Measurements from ENCODE around the gene PKD2.

DNA sequence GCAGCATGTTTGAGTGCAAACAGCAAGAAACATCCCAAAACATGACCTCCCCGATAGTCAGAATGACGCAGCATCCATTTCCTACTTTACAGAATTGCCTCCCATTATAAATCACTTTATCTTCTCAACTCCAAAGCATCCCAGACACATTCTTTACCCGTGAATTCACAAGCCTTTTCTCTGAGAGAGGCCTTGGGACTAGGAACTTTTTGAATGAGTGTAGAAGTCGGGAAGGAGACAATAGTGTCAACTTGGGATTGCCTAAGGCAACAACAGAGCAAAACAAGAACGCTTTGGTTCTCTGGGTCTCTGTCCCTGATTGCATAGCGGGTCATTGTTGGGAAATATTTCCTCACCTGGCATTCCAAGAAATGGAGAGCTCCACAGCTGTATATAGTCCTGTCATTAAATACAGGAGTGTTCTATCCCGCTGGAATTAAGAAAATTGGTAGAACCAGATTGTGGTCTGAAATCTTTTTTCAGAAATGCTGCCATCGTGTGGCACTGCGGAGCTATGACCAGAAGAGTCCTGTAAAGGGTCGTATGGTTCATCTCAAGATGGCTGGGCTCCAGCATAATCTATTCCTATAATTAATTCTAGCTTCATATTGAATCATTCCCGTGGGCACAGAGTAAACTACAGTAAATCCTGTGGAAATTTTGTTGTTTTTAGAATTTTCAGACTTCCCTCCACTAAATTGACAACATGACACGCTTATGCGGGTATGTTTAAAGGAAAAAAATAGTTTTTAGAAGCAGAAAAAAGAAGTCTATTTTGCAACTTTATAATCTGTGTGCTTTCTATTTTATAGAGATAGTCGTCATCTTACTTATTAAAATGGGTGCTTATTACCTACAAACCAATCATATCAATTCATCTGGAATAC, 33.9 kb upstream of the PKD2 start:
- TF ChIP-seq, protein P1, sequence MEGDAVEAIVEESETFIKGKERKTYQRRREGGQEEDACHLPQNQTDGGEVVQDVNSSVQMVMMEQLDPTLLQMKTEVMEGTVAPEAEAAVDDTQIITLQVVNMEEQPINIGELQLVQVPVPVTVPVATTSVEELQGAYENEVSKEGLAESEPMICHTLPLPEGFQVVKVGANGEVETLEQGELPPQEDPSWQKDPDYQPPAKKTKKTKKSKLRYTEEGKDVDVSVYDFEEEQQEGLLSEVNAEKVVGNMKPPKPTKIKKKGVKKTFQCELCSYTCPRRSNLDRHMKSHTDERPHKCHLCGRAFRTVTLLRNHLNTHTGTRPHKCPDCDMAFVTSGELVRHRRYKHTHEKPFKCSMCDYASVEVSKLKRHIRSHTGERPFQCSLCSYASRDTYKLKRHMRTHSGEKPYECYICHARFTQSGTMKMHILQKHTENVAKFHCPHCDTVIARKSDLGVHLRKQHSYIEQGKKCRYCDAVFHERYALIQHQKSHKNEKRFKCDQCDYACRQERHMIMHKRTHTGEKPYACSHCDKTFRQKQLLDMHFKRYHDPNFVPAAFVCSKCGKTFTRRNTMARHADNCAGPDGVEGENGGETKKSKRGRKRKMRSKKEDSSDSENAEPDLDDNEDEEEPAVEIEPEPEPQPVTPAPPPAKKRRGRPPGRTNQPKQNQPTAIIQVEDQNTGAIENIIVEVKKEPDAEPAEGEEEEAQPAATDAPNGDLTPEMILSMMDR (IDR thresholded peaks at IDR 0.05; ENCODE audit: poor library complexity): peak; percentile 86
- TF ChIP-seq EZH2phosphoT487 (IDR thresholded peaks at IDR 0.05; ENCODE audit: low read depth, severe bottlenecking, unreplicated experiment) (no peak), EZH2 (IDR thresholded peaks at IDR 0.05; ENCODE audit: borderline replicate concordance) (no peak)

Measured in hepatocyte (in vitro differentiated cells).